ENCODE data around the gene ABCA4. TPM values are rescaled to one million over a fixed set of nuclear protein-coding genes. Genes with fewer than 3 reads are reported as not detected.

Gene ABCA4
- total RNA-seq = 0.30 and 0.51 TPM in 2 replicates

DNA sequence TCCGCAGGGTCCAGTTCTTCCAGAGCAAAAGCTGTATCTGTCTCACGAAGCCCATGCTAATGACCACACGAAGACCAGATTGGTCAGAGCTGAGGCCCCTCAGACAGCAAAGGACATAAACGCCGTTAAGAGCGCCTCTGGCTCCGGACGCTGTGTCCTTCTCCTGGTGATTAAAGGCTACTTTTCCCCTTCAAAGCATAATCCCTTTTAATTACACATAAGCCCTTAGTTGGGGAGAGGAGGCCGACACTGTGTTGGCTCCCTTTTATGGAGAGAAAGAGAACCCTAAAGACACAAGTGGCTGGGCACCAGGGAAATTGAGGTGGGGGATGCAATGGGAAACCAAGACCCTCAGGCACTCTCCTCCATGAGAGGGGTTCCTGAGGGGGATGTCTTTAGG is at the start of gene ABCA4:
TSS of gene ABCA4 (minus strand) at position 158 of the 400 bp plus-strand sequence. CDS start at position 55, 103 bp downstream.

Other genes with a start within 250 kb of the ABCA4 start
- gene DNTTIP2, start 241.9 kb downstream of the ABCA4 start, total RNA-seq = 26.1 and 38.7 TPM in 2 replicates
- 16.9 and 19.7 TPM in 2 replicates for gene GCLM, start 211.7 kb downstream of the ABCA4 start, total RNA-seq
- gene ARHGAP29, start 116.4 kb upstream of the ABCA4 start, total RNA-seq = 7.7 and 40.0 TPM in 2 replicates

Measured in smooth muscle cell of the umbilical artery (primary cell).